ENCODE data around the gene DNAH17.

Gene DNAH17

GRCh38 chr17:78502611-78503148, 74.5 kb downstream of the DNAH17 start:
- DNase-seq (ENCODE audit: extremely low spot score, insufficient read length, low read depth) (no peak), FAIRE-seq (no peak)

GRCh38 chr17:78501241-78502036, 75.8 kb downstream of the DNAH17 start:
- FAIRE-seq (no peak), DNase-seq (ENCODE audit: extremely low spot score, insufficient read length, low read depth) (no peak)

GRCh38 chr17:78500806-78501205, 76.4 kb downstream of the DNAH17 start:
- no peak for DNase-seq (ENCODE audit: extremely low spot score, insufficient read length, low read depth)
- no peak for FAIRE-seq

- FAIRE-seq (no peak), DNase-seq (ENCODE audit: extremely low spot score, insufficient read length, low read depth) (no peak)
Measured at GRCh38 chr17:78499715-78500540, 77.3 kb downstream of the DNAH17 start.

GRCh38 chr17:78498848-78499247, 78.3 kb downstream of the DNAH17 start:
- DNase-seq (ENCODE audit: extremely low spot score, insufficient read length, low read depth) (no peak), FAIRE-seq (no peak)

- peak; percentile 77 for FAIRE-seq
Measured at GRCh38 chr17:78497115-78497540, 80.1 kb downstream of the DNAH17 start.

GRCh38 chr17:78496311-78496710, 80.9 kb downstream of the DNAH17 start:
- DNase-seq (ENCODE audit: extremely low spot score, insufficient read length, low read depth) (no peak), FAIRE-seq (no peak)

More at GRCh38 chr17:78497115-78497540, 80.1 kb downstream of the DNAH17 start:
- peak; percentile 61 for DNase-seq (ENCODE audit: extremely low spot score, insufficient read length, low read depth)

GRCh38 chr17:78495634-78496033, 81.6 kb downstream of the DNAH17 start:
- no peak for DNase-seq (ENCODE audit: extremely low spot score, insufficient read length, low read depth)
- no peak for FAIRE-seq

GRCh38 chr17:78494696-78495330, 82.4 kb downstream of the DNAH17 start:
- FAIRE-seq (no peak), DNase-seq (ENCODE audit: extremely low spot score, insufficient read length, low read depth) (no peak)

- DNase-seq (ENCODE audit: extremely low spot score, insufficient read length, low read depth), result no peak
- FAIRE-seq, result no peak
Measured at GRCh38 chr17:78493853-78494695, 83.1 kb downstream of the DNAH17 start.

GRCh38 chr17:78493450-78493849, 83.7 kb downstream of the DNAH17 start:
- DNase-seq (ENCODE audit: extremely low spot score, insufficient read length, low read depth), result no peak
- no peak for FAIRE-seq

- no peak for FAIRE-seq
Measured at GRCh38 chr17:78492116-78492799, 84.9 kb downstream of the DNAH17 start.

GRCh38 chr17:78491236-78492115, 85.7 kb downstream of the DNAH17 start:
- FAIRE-seq, result no peak
- no peak for DNase-seq (ENCODE audit: extremely low spot score, insufficient read length, low read depth)

More at GRCh38 chr17:78492116-78492799, 84.9 kb downstream of the DNAH17 start:
- DNase-seq (ENCODE audit: extremely low spot score, insufficient read length, low read depth), result no peak

- no peak for FAIRE-seq
- DNase-seq (ENCODE audit: extremely low spot score, insufficient read length, low read depth), result no peak
Measured at GRCh38 chr17:78490673-78491072, 86.5 kb downstream of the DNAH17 start.

- FAIRE-seq, result no peak
- DNase-seq (ENCODE audit: extremely low spot score, insufficient read length, low read depth), result no peak
Measured at GRCh38 chr17:78490156-78490555, 87.0 kb downstream of the DNAH17 start.

GRCh38 chr17:78488867-78489634, 88.1 kb downstream of the DNAH17 start:
- no peak for FAIRE-seq
- DNase-seq (ENCODE audit: extremely low spot score, insufficient read length, low read depth), result no peak

- FAIRE-seq (no peak), DNase-seq (ENCODE audit: extremely low spot score, insufficient read length, low read depth) (no peak)
Measured at GRCh38 chr17:78488156-78488555, 89.0 kb downstream of the DNAH17 start.
